GM21786 (cell line): ENCODE results near the gene STARD13.

ENCODE experiments used
- ATAC-seq: cut with Tn5 transposase; IDR thresholded peaks from one replicate; pipeline ENCODE4 v1.9.1; 2021; ENCODE audit not compliant: unreplicated experiment

STARD13 gene

GRCh38 chr13:33101835-33102234 lies 183.7 kb downstream of the STARD13 start:
- no peak for ATAC-seq

DNA sequence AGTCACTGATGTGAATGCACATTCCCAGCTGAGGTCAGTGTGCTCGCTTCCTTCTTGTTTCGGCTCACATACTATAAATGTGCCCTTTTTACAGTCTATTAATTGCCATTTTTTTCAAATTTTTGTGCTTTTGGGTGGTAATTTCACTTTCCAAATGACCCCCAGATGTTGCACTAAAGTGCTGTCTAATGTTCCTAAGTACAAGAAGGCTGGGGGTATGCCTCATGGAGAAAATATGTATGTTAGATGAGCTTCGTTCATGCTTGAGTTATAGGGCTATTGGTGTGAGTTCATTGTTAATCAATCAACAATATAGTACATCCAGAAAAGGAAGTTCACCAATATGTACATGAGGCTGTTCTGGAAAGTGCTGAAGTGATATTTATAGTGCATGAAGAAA lies 184.7 kb downstream of the STARD13 start:
- ATAC-seq: no peak

DNA sequence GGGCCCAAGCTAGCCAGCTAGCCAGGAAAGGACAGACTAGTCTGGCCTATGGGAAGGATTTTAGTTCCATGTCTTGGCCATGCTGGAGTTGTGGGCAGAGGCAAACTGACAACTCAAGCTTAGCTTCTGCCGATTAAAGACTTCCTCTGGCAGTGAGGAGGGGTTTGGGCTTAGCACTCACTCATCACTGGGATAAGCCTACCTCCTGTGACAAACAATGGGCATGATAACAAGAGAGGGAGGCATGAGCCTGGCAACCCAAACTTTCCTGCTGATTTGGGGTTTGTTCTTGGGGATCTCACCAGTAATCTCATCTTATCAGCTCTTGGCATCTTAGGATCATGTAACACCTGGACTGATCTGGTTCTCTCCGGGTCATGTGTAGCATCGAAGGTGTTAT lies 185.7 kb downstream of the STARD13 start:
- no peak for ATAC-seq

- no peak for ATAC-seq
These were observed 188.5 kb downstream of the STARD13 start for GRCh38 chr13:33096886-33097605.

DNA sequence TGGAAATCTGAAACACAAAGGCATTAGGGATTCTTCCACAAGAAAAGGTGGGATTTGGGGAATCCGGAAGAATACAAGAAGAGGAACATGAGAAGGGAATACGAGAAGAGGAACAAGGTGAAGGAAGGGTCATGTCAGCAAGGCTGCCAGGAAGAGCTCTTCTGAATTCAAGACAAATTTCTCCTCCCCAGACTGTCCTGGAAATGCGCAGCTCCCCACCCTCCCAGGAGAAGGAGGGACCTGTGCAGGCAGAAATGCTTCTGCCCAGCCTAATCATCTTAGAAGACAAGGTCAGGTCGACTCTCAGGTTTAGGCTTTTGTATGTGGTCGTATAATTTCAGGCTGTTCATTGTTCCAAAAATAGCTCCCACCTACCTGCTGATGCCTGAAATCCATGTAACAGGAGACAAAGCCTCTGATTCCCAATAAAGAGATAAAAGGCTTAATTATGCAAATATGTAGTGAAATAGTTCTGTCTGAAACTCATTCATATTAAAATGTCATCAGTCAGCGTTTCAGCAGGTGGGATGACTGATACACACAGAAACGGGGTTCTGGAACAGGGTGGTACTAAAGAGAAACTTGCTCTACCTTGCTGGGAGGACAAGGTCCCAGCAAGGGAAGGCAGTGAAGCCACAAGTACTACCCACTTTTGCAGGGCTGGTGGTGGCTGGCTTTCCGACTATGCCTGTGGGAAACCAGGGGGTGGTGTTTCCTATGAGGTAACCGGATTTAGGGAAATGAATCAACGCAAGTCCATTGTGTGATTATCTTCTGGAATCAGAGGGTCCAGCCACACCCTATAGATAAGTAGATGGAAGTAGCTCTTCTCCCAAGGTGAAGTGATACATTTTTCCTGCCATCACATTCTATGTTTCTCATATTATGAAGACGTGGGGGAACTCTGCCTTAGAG lies 193.2 kb downstream of the STARD13 start:
- ATAC-seq: no peak

DNA sequence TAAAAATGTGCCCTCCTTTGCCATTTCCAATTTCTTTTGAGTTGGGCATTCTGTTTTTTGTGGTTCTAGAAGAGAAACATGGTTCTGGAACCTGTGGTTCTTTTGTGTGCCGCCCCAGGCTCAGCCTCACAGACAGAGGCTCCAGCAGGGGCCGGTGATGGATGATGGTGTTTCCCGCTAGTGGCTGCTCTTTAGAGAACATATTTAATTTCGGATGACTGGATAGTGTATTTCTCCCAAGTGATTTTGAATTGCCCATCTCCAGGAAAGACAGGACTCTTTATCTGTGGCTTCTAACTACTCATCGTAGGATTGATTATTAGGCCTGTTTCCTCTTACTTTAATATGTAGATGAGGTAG lies 194.2 kb downstream of the STARD13 start:
- no peak for ATAC-seq

DNA sequence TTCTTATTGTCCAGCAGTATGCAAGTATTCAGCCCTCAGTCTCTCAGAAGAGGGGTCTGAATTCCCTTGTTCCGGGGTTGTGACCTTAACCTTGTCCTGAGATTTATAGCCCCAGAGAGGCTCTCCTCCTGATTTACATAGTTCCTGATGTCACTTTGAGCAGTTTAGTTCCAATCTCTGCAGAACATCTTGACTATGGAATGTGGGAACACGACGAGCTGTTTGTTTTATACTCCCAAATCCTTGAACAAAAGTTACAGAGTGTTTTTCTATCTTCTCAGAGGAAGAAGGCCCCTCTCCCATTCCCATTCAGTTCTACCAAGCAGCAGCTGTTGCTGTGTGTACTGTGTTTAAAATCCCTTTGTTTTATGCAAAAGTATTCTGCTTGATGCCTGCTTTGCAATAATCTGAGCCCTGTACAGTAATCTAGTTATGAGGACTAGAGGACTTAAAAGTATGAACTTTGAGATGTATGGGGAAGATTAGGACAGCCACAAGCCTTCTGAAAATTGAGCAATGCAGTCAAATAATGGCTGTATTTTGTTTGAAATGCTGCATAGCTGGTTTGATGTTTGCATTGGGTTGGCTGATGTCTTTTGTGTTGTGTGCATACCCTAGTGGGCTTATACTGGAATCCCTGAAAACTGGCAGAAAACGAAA lies 194.7 kb downstream of the STARD13 start:
- no peak for ATAC-seq

DNA sequence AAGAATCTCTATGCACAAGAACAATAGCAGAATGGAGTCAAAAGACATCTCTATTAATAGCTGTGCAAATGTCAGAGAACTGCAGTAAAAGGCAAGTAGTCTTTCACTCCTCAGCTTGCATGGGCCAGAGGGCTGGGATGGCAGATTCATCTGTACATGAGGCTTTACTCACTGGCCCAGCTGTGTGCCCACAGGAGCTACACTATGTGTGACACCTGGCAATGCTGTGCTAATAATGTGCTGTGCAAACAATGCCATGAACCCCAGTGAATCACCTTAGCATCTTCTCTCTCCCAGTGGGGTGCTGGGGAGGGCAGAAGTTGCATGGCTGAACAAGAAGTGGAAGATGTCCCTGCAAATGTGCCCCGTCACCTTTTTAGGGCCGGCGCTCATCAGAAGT lies 196.2 kb downstream of the STARD13 start:
- ATAC-seq: no peak

- no peak for ATAC-seq
These were observed 197.8 kb downstream of the STARD13 start for GRCh38 chr13:33087790-33088189.

- no peak for ATAC-seq
These were observed 198.5 kb downstream of the STARD13 start for GRCh38 chr13:33087091-33087490.

GRCh38 chr13:33083054-33083453 lies 202.5 kb downstream of the STARD13 start:
- no peak for ATAC-seq

DNA sequence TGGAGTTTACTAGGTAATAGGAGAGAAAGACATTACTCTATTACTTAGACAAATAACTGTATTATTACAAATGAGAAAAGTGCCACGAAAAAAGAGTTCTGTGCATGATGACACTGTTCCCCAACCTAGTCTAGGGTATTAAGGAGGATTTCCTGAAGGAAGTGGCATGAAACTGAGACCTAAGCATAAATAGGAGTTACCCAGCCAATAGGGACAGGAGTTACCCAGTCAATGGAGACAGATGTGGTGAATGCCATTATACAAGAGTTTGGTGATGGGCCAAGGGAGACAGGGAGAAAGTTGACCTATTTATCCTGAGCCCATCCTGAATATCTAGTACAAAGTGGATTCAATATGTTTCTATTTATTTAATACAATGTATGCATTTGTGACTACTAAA lies 203.9 kb downstream of the STARD13 start:
- no peak for ATAC-seq

- ATAC-seq: no peak
These were observed 204.5 kb downstream of the STARD13 start for GRCh38 chr13:33080972-33081590.

DNA sequence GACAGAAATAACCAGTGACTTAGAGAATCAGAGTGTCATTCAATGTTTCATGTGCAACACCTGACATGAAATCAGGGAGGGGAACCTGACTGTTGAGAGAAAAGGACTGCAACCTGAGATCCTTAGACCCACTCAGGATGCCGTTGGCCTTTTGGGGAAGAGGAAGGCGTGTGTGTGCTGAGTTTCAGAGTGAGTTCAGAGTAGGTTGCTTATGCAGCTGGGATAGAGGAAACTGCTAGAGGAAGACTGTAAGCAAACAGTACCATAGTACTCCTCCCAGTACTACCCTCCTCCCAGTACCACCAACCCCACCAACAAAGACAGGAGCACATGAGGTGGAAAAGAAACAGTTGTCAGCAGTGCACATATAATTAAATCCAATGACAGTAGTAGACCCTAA lies 205.6 kb downstream of the STARD13 start:
- ATAC-seq: no peak

DNA sequence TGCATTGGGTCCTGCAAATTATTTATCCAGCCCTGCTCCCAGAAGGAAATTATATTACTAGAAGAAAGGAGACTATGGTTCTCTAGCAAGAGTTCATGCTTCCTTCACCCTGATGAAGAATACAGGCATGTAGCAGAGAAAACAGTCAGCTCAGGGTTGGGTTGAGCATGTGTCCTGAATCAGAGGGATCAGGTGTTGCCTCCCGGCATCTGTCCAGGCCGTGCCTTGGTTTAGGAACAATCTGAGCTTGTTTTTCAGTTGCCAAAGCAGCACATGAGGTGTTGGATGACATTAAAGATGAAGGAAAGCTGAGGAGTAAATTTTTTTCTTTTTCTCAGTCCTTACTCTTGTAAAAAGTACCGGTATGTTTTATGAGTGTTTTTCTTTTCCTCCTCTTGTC lies 207.3 kb downstream of the STARD13 start:
- ATAC-seq: no peak

DNA sequence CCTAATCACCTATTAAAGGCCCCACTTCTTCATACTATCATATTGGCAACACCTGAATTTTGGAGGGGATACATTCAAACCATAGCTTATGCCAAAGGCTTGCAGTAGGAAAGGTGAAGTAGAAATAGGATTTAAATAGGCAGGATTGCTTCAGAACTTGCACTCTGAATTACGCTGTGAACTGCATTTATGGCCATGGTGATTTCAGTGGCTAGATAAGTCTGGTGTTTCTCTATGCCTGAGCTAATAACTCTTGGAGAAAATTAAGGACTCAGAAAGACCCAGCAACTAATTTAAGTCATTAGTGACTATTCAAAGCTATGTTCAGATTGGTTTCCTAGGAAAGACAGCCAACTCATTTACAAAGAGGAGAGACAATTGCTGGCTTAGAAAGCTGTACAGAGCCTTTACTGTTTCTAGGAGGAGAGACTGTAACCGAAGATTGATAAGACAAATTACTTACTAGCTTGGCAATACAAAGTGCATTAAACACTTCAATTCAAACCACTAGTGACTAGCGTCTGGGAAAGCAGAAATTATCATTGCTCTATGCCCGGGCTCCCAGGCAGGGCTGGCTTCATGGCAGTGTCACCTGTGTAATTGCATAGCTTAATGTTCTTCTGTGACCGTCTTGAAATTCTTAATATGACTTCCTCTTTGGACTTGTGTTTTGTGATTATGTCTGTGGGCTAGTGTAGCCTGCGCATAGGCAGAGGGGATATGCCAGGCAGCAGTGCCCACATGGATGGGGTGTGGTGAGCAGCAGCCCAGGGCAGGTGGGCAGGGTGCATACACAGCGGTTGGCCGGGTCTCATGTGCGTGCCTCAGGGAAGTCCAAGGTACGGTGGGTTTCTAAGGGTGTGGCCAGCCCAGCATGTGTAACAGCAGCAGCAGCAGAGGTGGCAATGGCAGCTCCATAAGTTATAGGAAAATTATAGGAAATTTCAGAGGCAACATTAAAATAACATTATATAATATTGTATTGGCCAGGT lies 209.3 kb downstream of the STARD13 start:
- ATAC-seq: no peak

GRCh38 chr13:33073338-33073737 lies 212.2 kb downstream of the STARD13 start:
- ATAC-seq: no peak

GRCh38 chr13:33072759-33073158 lies 212.8 kb downstream of the STARD13 start:
- ATAC-seq: no peak

- no peak for ATAC-seq
These were observed 213.3 kb downstream of the STARD13 start for GRCh38 chr13:33072282-33072681.

GRCh38 chr13:33070713-33071112 lies 214.8 kb downstream of the STARD13 start:
- no peak for ATAC-seq
